ENCODE results near the gene RGS17.

DNA sequence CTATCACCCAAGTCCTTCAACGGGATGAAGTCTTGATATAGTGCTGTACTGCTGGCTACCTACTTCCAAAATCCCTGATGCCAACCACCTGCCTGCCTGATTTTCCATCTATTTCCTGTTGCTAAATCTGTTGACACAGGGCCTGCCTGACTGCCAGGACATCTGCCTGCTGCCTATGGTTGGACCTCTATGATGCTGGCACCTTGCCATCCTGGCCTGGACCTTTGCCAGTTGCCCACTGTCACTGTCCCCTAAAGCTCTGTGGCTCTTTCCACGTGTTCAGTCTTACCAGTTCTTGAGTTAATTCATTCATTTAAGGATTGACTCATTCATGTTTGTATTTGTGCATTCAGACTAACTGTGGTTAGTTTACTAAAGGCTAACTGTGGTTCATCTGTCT is 9.2 kb upstream of the RGS17 start:
- TF ChIP-seq, protein P1, sequence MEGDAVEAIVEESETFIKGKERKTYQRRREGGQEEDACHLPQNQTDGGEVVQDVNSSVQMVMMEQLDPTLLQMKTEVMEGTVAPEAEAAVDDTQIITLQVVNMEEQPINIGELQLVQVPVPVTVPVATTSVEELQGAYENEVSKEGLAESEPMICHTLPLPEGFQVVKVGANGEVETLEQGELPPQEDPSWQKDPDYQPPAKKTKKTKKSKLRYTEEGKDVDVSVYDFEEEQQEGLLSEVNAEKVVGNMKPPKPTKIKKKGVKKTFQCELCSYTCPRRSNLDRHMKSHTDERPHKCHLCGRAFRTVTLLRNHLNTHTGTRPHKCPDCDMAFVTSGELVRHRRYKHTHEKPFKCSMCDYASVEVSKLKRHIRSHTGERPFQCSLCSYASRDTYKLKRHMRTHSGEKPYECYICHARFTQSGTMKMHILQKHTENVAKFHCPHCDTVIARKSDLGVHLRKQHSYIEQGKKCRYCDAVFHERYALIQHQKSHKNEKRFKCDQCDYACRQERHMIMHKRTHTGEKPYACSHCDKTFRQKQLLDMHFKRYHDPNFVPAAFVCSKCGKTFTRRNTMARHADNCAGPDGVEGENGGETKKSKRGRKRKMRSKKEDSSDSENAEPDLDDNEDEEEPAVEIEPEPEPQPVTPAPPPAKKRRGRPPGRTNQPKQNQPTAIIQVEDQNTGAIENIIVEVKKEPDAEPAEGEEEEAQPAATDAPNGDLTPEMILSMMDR (conservative IDR thresholded peaks at IDR 0.05), result no peak
- TF ChIP-seq EZH2 (IDR thresholded peaks at IDR 0.05; ENCODE audit: low read depth), result no peak
